Measurements from ENCODE around the gene MYO9A. TPM values are rescaled to one million over a fixed set of nuclear protein-coding genes. Genes with fewer than 3 reads are reported as not detected.

MYO9A gene
- total RNA-seq, 1 experiment from 2014 or later, result 21.4 TPM

DNA sequence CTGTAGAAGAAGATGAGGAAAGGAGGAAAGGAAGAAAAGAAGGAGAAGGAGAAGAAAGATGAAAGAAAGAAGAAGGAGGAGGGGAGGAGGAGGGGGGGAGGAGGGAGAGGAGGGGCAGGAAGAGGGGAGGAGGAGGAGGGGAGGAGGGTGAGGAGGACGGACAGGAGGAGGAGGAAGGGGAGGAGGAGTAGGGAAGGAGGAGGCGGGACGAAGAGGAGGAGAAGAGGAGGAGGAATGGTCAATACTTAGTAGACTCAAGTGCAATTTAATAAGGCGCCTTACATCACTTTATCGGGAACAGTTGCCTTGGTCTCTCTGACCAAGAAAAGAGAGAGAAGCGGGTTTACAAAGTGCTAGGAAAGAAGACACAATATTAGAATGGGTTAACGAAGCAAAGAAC lies 331.3 kb downstream of the MYO9A start:
- no peak overlapping the region for H3T11ph ChIP-seq (ENCODE audit: low read length)
- H3K79me2 ChIP-seq (ENCODE audit: insufficient read depth, low read length), result no peaks in the 10 kb centered on the region; the same call in 1 of the 2 replicates
- H2BK20ac ChIP-seq (ENCODE audit: low read depth, low read length, poor library complexity, severe bottlenecking), result no peak overlapping the region
- Mint-ChIP-seq H3K4me3 (no peak overlapping the region), H3K9me3 (no peaks in the 10 kb centered on the region), H3K4me1 (no peaks in the 10 kb centered on the region), H3K27me3 (ENCODE audit: low read depth) (peaks cover 3% of the 10 kb centered on the region), H3K27ac (no peak overlapping the region), H3K36me3 (ENCODE audit: insufficient read depth in 1 of 3, low read depth in 3 of 3) (no peaks in the 10 kb centered on the region; a peak in 1 of 7 replicates)
- H3K4ac ChIP-seq (ENCODE audit: low read depth, low read length), result no peak overlapping the region
- no peak overlapping the region for H3K23ac ChIP-seq (ENCODE audit: insufficient read length, low read depth, low read length)
- no peak overlapping the region for H3K9ac ChIP-seq (ENCODE audit: extremely low read depth, insufficient read length, low read length)
- H2BK120ac ChIP-seq (ENCODE audit: low read depth, low read length, poor library complexity, severe bottlenecking), result no peak overlapping the region
- no peak overlapping the region for H3K27ac ChIP-seq (ENCODE audit: insufficient read length, low read depth, low read length)
- no peaks in the 10 kb centered on the region for H3K79me1 ChIP-seq (ENCODE audit: insufficient read depth, low read depth, low read length, poor library complexity, severe bottlenecking)
- H2BK15ac ChIP-seq (ENCODE audit: low read depth, low read length), result no peak overlapping the region
- no peaks in the 10 kb centered on the region for H3K9me3 ChIP-seq (ENCODE audit: control insufficient read depth, low read depth, low read length)
- H3K56ac ChIP-seq (ENCODE audit: insufficient read length, low read depth, low read length), result no peak overlapping the region
- no peak overlapping the region for H4K91ac ChIP-seq (ENCODE audit: insufficient read length, low read depth, low read length)
- no peak overlapping the region for H4K8ac ChIP-seq (replicated peaks; ENCODE audit: insufficient read length, low read depth, low read length)
- no peak overlapping the region for H3K4me2 ChIP-seq (ENCODE audit: insufficient read depth, insufficient read length, low read length)
- no peak overlapping the region for H2AFZ ChIP-seq (ENCODE audit: low read length)
- no peak overlapping the region for H2BK5ac ChIP-seq (ENCODE audit: insufficient read length, low read length)
- TF ChIP-seq, protein P1, sequence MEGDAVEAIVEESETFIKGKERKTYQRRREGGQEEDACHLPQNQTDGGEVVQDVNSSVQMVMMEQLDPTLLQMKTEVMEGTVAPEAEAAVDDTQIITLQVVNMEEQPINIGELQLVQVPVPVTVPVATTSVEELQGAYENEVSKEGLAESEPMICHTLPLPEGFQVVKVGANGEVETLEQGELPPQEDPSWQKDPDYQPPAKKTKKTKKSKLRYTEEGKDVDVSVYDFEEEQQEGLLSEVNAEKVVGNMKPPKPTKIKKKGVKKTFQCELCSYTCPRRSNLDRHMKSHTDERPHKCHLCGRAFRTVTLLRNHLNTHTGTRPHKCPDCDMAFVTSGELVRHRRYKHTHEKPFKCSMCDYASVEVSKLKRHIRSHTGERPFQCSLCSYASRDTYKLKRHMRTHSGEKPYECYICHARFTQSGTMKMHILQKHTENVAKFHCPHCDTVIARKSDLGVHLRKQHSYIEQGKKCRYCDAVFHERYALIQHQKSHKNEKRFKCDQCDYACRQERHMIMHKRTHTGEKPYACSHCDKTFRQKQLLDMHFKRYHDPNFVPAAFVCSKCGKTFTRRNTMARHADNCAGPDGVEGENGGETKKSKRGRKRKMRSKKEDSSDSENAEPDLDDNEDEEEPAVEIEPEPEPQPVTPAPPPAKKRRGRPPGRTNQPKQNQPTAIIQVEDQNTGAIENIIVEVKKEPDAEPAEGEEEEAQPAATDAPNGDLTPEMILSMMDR (conservative IDR thresholded peaks at IDR 0.05), result no peak
- no peak overlapping the region for H3K18ac ChIP-seq (ENCODE audit: insufficient read length, low read depth, low read length)
- H2BK12ac ChIP-seq (ENCODE audit: insufficient read length, low read depth, low read length), result no peak overlapping the region
- no peak overlapping the region for H3K14ac ChIP-seq (ENCODE audit: insufficient read depth, low read length)
- H2AK5ac ChIP-seq (ENCODE audit: insufficient read length, low read length), result no peak overlapping the region
- H3K27me3 ChIP-seq (ENCODE audit: insufficient read depth, low read length), result no peaks in the 10 kb centered on the region
- no peaks in the 10 kb centered on the region for H3K23me2 ChIP-seq (ENCODE audit: insufficient read length, low read depth, low read length, poor library complexity, severe bottlenecking)
- H3K4me1 ChIP-seq (ENCODE audit: insufficient read depth, low read length), result no peaks in the 10 kb centered on the region
- H4K5ac ChIP-seq (ENCODE audit: insufficient read length, low read depth, low read length), result no peak overlapping the region
- no peak for DNase-seq
- no CpG with 5 or more reads among the region's 7 CpGs for WGBS (ENCODE audit: extremely low coverage, insufficient read length, low lambda C conversion rate)
- no peaks in the 10 kb centered on the region for H4K20me1 ChIP-seq (ENCODE audit: control insufficient read depth, insufficient read depth, insufficient read length)
